GM19043 (cell line): ENCODE measurements around the gene BRD8.

ENCODE experiments used
- ATAC-seq: cut with Tn5 transposase; IDR thresholded peaks from one replicate; pipeline ENCODE4 v1.9.1; 2021; ENCODE audit warnings: low read depth; ENCODE audit not compliant: unreplicated experiment

The BRD8 gene

GRCh38 chr5:138107213-138107612 is 71.2 kb downstream of the BRD8 start:
- ATAC-seq: no peak

- ATAC-seq: no peak
These were observed 72.7 kb downstream of the BRD8 start for GRCh38 chr5:138105709-138106108.

DNA sequence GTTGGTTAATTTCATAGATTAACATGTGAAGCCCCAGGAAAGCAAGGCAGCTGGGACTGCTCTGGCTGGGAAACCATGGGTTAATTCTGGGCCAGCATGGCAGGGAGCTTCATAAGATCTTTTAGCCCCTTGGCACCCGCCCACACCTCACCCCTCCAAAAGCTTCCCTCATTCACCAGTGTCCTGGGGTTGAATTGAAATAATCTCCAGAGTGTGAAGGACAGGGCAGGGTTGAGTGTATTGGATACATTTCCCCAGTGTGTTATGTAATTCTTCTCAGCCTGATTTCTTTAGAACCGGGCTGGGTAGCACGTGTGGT is 75.2 kb downstream of the BRD8 start:
- ATAC-seq: no peak

DNA sequence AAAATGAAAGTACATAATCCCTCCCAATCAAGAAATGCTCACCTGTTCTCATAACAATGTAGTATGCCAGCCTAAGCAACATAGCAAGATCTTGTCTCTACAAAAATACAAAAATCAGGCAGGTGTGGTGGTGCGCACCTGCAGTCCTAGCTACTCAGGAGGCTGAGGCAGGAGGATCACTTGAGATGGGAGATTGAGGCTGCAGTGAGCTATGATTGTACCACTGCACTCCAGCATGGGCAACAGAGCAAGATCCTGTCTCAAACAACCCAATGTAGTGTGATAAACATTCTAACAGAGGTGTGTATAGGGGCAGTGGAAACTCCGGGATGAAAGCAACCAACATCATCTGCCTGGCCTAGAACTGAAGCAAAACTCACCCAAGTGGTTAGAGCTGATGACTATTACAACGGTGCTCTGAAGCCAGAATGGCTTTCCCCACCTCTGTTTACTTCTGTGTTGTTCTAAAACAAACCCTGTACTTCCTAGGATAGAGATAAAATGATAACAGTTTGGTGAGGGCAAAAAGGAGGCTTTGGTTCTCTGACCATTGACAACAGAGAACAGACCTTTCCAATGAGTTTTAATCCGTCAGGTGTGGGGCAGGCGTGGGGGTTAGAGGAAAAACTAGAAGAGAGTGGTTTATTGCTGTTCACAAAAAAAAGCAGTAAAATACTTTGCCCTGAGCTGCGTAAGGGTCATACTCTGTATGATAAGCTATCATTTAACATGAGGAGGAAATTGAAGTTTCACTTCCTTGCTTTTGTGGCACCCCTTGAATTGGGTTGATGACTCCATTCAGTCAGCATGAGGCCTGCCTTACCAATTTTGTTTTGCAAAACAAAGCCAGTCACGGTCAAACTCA is 75.7 kb downstream of the BRD8 start:
- ATAC-seq: no peak

GRCh38 chr5:138096997-138097828 is 81.2 kb downstream of the BRD8 start:
- no peak for ATAC-seq

GRCh38 chr5:138096363-138096762 is 82.1 kb downstream of the BRD8 start:
- ATAC-seq: no peak

DNA sequence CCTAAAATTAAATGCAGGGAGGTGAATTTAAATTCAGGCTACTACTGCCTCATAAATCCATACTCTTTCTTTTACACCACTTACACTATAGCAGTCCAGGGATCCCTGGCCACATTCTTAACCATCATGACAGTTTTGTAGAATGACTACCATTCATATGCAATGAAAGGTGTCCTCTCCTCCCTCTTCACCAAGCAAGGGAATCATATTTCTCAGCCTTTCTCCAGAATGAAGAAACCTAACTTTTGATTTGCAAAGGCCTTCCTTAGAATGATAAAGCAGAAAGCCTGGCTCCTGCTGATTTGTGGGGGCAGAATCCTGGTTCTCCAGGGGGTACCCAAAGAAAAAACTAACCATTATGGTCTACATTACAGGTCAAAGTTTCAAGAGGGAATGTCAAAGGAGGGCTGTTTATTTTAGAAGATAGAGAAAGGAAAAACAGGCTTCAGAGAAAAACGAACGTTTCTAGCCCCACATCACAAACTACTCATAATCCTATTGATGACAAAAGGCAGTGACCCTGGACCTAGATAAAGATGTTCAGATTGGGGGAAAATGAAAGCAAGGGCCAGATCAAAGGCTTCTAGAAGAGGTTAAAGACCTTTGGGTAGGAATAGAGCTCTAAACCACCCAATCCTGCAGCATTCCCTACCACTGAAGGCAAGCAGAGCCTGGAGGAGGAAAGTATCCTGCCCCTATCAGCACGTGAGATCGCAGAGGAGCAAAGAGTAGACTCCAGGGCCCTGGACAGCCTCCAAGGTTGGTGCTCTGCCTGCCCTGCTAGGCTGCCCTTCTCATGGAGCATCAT is 83.1 kb downstream of the BRD8 start:
- ATAC-seq: no peak

GRCh38 chr5:138093036-138093435 is 85.4 kb downstream of the BRD8 start:
- ATAC-seq: no peak

GRCh38 chr5:138092301-138092700 is 86.1 kb downstream of the BRD8 start:
- ATAC-seq: no peak

DNA sequence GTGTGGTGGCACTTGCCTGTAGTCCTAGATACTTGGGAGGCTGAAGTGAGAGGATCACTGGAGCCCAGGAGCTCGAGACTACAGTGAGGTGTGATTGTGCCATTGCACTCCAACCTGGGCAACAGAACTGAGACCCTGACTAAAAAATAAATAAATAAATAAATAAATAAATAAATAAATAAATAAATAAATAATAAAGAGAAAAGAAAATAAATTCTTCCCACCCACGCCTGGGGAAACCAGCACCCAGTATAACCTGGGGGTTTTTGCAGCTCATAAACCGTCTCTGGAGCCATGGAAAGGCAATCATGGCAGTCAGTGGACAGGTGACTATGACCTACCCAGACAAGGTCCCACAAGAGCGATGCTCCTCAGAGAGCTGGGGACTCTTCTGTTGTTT is 86.7 kb downstream of the BRD8 start:
- no peak for ATAC-seq
